ENCODE measurements around the gene ENOX1. TPM values are rescaled to one million over a fixed set of nuclear protein-coding genes. Genes with fewer than 3 reads are reported as not detected.

ENOX1 gene
- total and polyA plus RNA-seq, 9 of the 15 experiments (the other 6 are each of a cell fraction or from before 2014, with no cell fraction given): not detected

DNA sequence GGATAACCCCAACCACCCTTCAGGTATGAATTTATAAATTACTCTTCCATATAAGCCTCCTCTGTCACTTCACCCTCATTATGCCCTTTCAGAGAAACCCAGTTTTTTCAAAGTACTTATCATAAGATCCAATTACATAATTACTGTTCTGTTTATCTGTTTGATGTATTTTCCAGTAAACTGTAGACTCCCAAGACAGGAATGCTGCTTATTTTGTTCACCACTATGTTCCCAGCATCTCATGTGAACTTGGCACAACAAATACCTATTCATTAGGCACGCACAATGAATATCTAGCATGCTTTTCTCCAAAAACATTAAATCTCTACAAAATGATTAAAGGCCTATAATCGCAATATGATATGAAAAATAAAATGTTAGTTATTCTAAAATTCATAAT lies 13.2 kb downstream of the ENOX1 start:
- ATAC-seq (no peak), FAIRE-seq (no peak), DNase-seq (ENCODE audit: extremely low read depth in 1 of 4, low spot score in 3 of 4) (no peak)
- WGBS (ENCODE audit: insufficient coverage, low coverage, missing lambda C conversion rate): 0% methylated on average over 2 of the region's 2 CpGs
- no peaks in the 10 kb centered on the region for H4K20me1 ChIP-seq (replicated peaks; ENCODE audit: control insufficient read depth, insufficient read depth, low read length)
- H3K4me3 ChIP-seq: no peak overlapping the region
- H3K9me1 ChIP-seq (ENCODE audit: control insufficient read depth, insufficient read depth, low read length): no peaks in the 10 kb centered on the region
- H3K9ac ChIP-seq (ENCODE audit: insufficient read depth in 1 of 2, low read depth in 2 of 2, low read length in 2 of 2): no peak overlapping the region
- CTCF ChIA-PET (ENCODE audit: low intra/inter-chr PET ratio): no interaction called here
- H3K27me3 ChIP-seq (ENCODE audit: control insufficient read depth in 2 of 2, insufficient read depth in 2 of 2, low read length in 2 of 2): no peaks in the 10 kb centered on the region
- no peak overlapping the region for H3K27ac ChIP-seq (ENCODE audit: extremely low read depth, low read depth, low read length)
- TF ChIP-seq ZNF668 (CRISPR knock-in tag; IDR thresholded peaks at IDR 0.05) (no peak), TAF7 (tag; IDR thresholded peaks at IDR 0.05) (no peak), EHMT2 (IDR thresholded peaks at IDR 0.05) (no peak), CCAR2 (IDR thresholded peaks at IDR 0.05; ENCODE audit: low read depth, low read length) (no peak), XRCC5 (IDR thresholded peaks at IDR 0.05; ENCODE audit: low read depth, low read length) (no peak), SP1 (CRISPR knock-in tag; IDR thresholded peaks at IDR 0.05) (no peak), ELF4 (CRISPR knock-in tag; IDR thresholded peaks at IDR 0.05) (no peak), NCOA6 (IDR thresholded peaks at IDR 0.05) (no peak), U2AF2 (optimal IDR thresholded peaks at IDR 0.05; ENCODE audit: low read depth, low read length) (no peak)
- TF ChIP-seq, protein P1, sequence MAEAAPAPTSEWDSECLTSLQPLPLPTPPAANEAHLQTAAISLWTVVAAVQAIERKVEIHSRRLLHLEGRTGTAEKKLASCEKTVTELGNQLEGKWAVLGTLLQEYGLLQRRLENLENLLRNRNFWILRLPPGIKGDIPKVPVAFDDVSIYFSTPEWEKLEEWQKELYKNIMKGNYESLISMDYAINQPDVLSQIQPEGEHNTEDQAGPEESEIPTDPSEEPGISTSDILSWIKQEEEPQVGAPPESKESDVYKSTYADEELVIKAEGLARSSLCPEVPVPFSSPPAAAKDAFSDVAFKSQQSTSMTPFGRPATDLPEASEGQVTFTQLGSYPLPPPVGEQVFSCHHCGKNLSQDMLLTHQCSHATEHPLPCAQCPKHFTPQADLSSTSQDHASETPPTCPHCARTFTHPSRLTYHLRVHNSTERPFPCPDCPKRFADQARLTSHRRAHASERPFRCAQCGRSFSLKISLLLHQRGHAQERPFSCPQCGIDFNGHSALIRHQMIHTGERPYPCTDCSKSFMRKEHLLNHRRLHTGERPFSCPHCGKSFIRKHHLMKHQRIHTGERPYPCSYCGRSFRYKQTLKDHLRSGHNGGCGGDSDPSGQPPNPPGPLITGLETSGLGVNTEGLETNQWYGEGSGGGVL (CRISPR knock-in tag; IDR thresholded peaks at IDR 0.05): no peak
- TF ChIP-seq, protein P2, sequence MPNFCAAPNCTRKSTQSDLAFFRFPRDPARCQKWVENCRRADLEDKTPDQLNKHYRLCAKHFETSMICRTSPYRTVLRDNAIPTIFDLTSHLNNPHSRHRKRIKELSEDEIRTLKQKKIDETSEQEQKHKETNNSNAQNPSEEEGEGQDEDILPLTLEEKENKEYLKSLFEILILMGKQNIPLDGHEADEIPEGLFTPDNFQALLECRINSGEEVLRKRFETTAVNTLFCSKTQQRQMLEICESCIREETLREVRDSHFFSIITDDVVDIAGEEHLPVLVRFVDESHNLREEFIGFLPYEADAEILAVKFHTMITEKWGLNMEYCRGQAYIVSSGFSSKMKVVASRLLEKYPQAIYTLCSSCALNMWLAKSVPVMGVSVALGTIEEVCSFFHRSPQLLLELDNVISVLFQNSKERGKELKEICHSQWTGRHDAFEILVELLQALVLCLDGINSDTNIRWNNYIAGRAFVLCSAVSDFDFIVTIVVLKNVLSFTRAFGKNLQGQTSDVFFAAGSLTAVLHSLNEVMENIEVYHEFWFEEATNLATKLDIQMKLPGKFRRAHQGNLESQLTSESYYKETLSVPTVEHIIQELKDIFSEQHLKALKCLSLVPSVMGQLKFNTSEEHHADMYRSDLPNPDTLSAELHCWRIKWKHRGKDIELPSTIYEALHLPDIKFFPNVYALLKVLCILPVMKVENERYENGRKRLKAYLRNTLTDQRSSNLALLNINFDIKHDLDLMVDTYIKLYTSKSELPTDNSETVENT (CRISPR knock-in tag; IDR thresholded peaks at IDR 0.05): no peak
- TF ChIP-seq, protein P3, sequence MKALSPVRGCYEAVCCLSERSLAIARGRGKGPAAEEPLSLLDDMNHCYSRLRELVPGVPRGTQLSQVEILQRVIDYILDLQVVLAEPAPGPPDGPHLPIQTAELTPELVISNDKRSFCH (CRISPR knock-in tag; IDR thresholded peaks at IDR 0.05): no peak
- TF ChIP-seq, protein P3 (tag; IDR thresholded peaks at IDR 0.05): no peak
- H3K36me3 ChIP-seq (ENCODE audit: control insufficient read depth, insufficient read depth, low read length): no peaks in the 10 kb centered on the region
- no peaks in the 10 kb centered on the region for H3K4me1 ChIP-seq (replicated peaks in 1 of 2; ENCODE audit: control insufficient read depth in 2 of 2, insufficient read depth in 2 of 2, low read length in 2 of 2)
- H2AFZ ChIP-seq (ENCODE audit: low read depth, low read length): no peak overlapping the region
- intact Hi-C loops (cut with micrococcal nuclease) (no loop called here), in situ Hi-C loops (cut with MboI) (no loop called here)
- H3K4me2 ChIP-seq (ENCODE audit: insufficient read depth, low read length): no peak overlapping the region
- POLR2A ChIA-PET: interaction anchor here (1.0 kb wide), 1 partner anchor 10 kb away, joined by 3 read pairs; no protein-coding TSS in a partner anchor
- H3K79me2 ChIP-seq (ENCODE audit: control insufficient read depth, insufficient read depth, low read length): no peaks in the 10 kb centered on the region
- BruUV-seq (replicated peaks): no TSS peak
- H3K9me3 ChIP-seq (replicated peaks; ENCODE audit: control insufficient read depth, insufficient read depth, low read depth, low read length): no peaks in the 10 kb centered on the region
